ENCODE measurements around the gene HIP1. TPM values are rescaled to one million over a fixed set of nuclear protein-coding genes. Genes with fewer than 3 reads are reported as not detected.

The HIP1 gene
- total and polyA plus RNA-seq, 2 of the 4 experiments (the other 2 are of a cell fraction), result 6.8 to 10.0 TPM

DNA sequence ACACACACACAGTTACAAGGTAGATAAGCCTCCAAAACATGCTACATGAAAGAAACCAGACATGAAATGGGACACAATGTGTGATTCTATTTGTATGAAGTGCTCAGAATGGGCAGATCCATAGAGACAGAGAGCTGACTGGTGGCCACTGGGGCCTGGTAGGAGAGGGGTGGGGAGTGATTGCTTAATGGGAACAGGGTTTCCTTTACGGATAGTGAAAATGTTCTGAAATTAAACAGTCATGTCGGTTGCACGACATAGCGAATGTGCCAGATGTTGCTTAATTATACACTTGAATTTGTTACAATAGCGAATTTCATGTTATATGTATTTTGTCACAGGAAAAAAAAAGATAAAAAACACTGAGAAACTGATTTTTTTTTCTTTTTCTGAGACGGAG lies 124.3 kb downstream of the HIP1 start:
- Histone ChIP-seq H3K4ac (ENCODE audit: low read depth, low read length) (no peak overlapping the region), H3K4me1 (ENCODE audit: control insufficient read depth, insufficient read depth, low read length) (0 out of 2 replicates have a peak, but pooled peaks cover 2% of the 10 kb centered on the region), H4K8ac (ENCODE audit: low read depth in 2 of 2, low read length in 2 of 2) (no peak overlapping the region), H3K14ac (replicated peaks; ENCODE audit: low read depth, low read length) (no peak overlapping the region), H3K27ac (ENCODE audit: insufficient read depth, low read length) (no peak overlapping the region), H2BK15ac (ENCODE audit: low read depth, low read length) (no peak overlapping the region), H3K9me3 (ENCODE audit: control insufficient read depth, insufficient read depth, low read length) (no peaks in the 10 kb centered on the region), H3K56ac (ENCODE audit: extremely low read depth, insufficient read depth, low read length) (no peak overlapping the region), H4K20me1 (ENCODE audit: insufficient read depth, low read length) (no peaks in the 10 kb centered on the region; the same call in 1 of the 2 replicates), H2AK5ac (ENCODE audit: low read depth, low read length) (no peak overlapping the region), H3K23ac (ENCODE audit: low read depth, low read length) (no peak overlapping the region), H4K91ac (ENCODE audit: insufficient read depth, low read depth, low read length) (no peak overlapping the region), H2AFZ (replicated peaks; ENCODE audit: low read length, poor library complexity) (no peak overlapping the region), H3K27me3 (ENCODE audit: control insufficient read depth, insufficient read depth, low read length) (no peaks in the 10 kb centered on the region), H3K9me1 (ENCODE audit: insufficient read depth, low read length) (0 out of 2 replicates have a peak, but pooled peaks cover 5% of the 10 kb centered on the region), H3K4me3 (ENCODE audit: insufficient read depth, low read depth, low read length) (no peak overlapping the region), H2BK120ac (ENCODE audit: low read depth, low read length) (no peak overlapping the region), H3K4me2 (ENCODE audit: low read depth, low read length) (no peak overlapping the region), H2AK9ac (replicated peaks; ENCODE audit: low read depth, low read length, poor library complexity) (no peak overlapping the region), H3K36me3 (ENCODE audit: control insufficient read depth, insufficient read depth, low read length) (no peaks in the 10 kb centered on the region), H3K9ac (ENCODE audit: low read depth, low read length) (no peak overlapping the region), H4K5ac (ENCODE audit: low read depth, low read length) (no peak overlapping the region), H3K79me1 (ENCODE audit: low read depth in 1 of 2, low read length in 2 of 2) (peaks cover 0 to 28% of the 10 kb centered on the region in 2 experiments; a peak in 3 of 4 replicates), H2BK5ac (ENCODE audit: low read depth, low read length, poor library complexity, severe bottlenecking) (no peak overlapping the region), H2BK20ac (ENCODE audit: low read depth, low read length) (no peak overlapping the region), H3K18ac (ENCODE audit: low read depth, low read length) (no peak overlapping the region)
- ATAC-seq (ENCODE audit: low read depth), result no peak
- TF ChIP-seq MAZ (IDR thresholded peaks at IDR 0.05; ENCODE audit: borderline replicate concordance, low read depth, low read length) (no peak), RAD21 (IDR thresholded peaks at IDR 0.05; ENCODE audit: low read length) (no peak), NFE2L2 (IDR thresholded peaks at IDR 0.05; ENCODE audit: low read depth, low read length) (no peak), MXI1 (IDR thresholded peaks at IDR 0.05; ENCODE audit: borderline replicate concordance, low read depth, low read length) (no peak), BHLHE40 (IDR thresholded peaks at IDR 0.05; ENCODE audit: low read depth, low read length) (no peak), RFX5 (IDR thresholded peaks at IDR 0.05; ENCODE audit: low read depth, low read length) (no peak), CEBPB (IDR thresholded peaks at IDR 0.05; ENCODE audit: low read depth, low read length) (no peak), RCOR1 (IDR thresholded peaks at IDR 0.05; ENCODE audit: insufficient replicate concordance, low read length) (no peak), SMC3 (IDR thresholded peaks at IDR 0.05; ENCODE audit: low read depth, low read length) (no peak), POLR2A (IDR thresholded peaks at IDR 0.05; ENCODE audit: low read depth, low read length) (no peak), MAFK (IDR thresholded peaks at IDR 0.05; ENCODE audit: low read depth, low read length) (no peak)
- TF ChIP-seq, protein P1, sequence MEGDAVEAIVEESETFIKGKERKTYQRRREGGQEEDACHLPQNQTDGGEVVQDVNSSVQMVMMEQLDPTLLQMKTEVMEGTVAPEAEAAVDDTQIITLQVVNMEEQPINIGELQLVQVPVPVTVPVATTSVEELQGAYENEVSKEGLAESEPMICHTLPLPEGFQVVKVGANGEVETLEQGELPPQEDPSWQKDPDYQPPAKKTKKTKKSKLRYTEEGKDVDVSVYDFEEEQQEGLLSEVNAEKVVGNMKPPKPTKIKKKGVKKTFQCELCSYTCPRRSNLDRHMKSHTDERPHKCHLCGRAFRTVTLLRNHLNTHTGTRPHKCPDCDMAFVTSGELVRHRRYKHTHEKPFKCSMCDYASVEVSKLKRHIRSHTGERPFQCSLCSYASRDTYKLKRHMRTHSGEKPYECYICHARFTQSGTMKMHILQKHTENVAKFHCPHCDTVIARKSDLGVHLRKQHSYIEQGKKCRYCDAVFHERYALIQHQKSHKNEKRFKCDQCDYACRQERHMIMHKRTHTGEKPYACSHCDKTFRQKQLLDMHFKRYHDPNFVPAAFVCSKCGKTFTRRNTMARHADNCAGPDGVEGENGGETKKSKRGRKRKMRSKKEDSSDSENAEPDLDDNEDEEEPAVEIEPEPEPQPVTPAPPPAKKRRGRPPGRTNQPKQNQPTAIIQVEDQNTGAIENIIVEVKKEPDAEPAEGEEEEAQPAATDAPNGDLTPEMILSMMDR (conservative IDR thresholded peaks at IDR 0.05; ENCODE audit: low read depth, low read length), result no peak
- TF ChIP-seq, protein P2, sequence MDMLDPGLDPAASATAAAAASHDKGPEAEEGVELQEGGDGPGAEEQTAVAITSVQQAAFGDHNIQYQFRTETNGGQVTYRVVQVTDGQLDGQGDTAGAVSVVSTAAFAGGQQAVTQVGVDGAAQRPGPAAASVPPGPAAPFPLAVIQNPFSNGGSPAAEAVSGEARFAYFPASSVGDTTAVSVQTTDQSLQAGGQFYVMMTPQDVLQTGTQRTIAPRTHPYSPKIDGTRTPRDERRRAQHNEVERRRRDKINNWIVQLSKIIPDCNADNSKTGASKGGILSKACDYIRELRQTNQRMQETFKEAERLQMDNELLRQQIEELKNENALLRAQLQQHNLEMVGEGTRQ (IDR thresholded peaks at IDR 0.05; ENCODE audit: low read depth, low read length), result no peak
- BruUV-seq (replicated peaks), result no TSS peak
- POLR2A ChIA-PET (ENCODE audit: unreplicated experiment), result no interaction called here
- intact Hi-C loops (cut with micrococcal nuclease) (no loop called here), dilution Hi-C loops (cut with HindIII; ENCODE audit: low sequenced_read_pairs, unreplicated experiment) (no loop called here), in situ Hi-C loops (cut with MboI; ENCODE audit: low sequenced_read_pairs) (no loop called here)
- no peak for DNase-seq
- no CpG with 5 or more reads among the region's 6 CpGs for WGBS, 2 experiments (ENCODE audit: extremely low coverage in 2 of 2, insufficient read length in 1 of 2)
- CTCF ChIA-PET, result no interaction called here
